NCI-H1694 (cell line): ENCODE measurements around the gene WFIKKN1.

Experiments
- DNase-seq: peaks from one replicate; lab custom pipeline; 2025; lab: John Stamatoyannopoulos, UW

The WFIKKN1 gene

GRCh38 chr16:624526-625070 is 6.2 kb upstream of the WFIKKN1 start:
- DNase-seq = no peak

DNA sequence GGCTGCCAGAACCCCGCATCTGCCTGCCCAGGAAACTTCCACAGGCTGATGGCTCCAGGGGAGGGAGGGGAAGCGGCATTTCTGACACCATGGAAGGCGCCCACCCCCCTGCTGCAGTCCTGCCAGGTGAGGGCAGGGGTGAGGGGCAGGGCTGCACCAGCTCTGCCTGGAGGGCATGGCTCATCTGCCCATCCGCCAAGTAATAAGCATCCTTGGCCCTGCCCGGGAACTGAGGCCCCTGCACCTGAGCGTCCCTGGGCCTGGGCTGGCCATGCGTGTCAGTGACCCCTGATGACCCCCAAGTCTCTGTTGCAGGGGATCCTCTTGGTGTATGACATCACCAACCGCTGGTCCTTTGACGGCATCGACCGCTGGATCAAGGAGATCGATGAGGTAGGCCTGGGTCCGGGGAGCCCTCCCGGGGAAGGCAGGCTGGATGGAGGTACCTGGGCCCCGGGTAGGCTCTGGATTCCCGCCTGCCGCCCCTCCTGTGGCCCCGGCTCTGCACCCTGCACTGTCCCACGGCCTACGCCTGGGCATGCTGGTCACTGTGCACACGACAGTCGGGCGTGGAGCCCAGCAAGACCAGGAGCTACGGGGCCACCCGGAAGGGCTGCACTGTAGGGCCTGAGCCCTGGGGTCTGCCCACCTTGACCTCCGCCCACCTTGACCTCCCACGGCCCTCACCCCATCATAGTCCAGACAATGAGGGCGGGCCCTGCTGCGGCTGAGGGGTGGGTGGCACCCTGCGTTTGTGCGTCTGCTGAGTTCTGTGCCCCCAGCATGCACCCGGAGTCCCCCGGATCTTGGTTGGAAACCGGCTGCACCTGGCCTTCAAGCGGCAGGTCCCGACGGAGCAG is 5.4 kb upstream of the WFIKKN1 start:
- DNase-seq = no peak

DNA sequence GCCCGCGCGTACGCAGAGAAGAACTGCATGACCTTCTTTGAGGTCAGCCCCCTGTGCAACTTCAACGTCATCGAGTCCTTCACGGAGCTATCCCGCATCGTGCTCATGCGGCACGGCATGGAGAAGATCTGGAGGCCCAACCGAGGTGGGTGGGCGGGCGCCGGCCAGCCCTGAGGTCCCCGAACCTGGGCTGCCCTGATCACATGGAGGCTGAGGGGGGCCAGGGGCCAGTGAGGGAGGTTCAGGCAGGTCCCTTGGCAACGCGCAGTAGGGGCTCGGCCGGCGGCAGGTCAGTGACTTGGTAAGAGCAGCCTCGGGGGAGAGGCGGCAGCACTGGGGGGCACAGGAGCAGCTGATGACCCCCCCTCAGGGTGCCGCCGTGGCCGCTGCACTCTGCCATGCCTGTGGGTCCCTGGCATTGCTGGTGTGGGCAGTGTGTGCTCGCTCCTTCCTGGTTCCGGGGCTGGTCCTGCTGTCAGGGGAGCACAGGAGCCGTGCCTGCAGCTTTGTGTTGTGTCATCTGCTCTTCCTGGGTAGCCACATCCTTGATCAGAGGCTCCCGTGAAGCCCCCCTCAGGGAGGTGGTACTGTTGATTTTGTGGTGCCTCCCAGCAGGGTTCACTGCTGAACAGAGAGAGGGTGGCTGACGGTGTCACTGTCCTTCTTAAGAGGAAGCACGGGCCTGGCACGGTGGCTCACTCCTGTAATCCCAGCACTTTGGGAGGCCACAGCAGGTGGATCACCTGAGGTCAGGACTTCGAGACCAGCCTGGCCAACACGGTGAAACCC is 4.6 kb upstream of the WFIKKN1 start:
- no peak for DNase-seq

DNA sequence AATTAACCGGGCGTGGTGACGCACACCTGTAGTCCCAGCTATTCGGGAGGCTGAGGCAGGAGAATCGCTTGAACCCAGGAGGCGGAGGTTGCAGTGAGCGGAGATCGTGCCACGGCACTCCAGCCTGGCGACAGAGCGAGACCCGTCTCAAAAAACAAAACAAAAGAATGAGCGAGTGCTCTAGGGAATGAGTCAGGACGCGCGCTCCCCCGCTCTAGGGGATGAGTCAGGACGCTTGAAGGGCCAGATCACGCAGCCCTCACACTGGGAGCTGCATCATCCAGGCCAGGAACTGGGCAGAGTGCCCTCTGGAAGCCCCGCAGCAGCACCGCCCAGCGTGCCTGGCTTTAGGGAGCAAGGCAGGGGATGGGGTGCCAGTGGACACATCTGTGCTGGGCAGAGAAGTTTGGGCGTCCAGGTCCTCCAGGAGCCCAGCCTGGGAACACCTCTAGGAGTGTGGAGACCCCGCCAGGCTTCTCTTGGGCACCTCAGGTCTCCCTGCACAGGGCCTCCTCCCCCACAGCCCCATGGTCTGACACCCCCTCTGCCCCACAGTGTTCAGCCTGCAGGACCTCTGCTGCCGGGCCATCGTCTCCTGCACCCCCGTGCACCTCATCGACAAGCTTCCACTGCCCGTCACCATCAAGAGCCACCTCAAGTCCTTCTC is 3.9 kb upstream of the WFIKKN1 start:
- no peak for DNase-seq

DNA sequence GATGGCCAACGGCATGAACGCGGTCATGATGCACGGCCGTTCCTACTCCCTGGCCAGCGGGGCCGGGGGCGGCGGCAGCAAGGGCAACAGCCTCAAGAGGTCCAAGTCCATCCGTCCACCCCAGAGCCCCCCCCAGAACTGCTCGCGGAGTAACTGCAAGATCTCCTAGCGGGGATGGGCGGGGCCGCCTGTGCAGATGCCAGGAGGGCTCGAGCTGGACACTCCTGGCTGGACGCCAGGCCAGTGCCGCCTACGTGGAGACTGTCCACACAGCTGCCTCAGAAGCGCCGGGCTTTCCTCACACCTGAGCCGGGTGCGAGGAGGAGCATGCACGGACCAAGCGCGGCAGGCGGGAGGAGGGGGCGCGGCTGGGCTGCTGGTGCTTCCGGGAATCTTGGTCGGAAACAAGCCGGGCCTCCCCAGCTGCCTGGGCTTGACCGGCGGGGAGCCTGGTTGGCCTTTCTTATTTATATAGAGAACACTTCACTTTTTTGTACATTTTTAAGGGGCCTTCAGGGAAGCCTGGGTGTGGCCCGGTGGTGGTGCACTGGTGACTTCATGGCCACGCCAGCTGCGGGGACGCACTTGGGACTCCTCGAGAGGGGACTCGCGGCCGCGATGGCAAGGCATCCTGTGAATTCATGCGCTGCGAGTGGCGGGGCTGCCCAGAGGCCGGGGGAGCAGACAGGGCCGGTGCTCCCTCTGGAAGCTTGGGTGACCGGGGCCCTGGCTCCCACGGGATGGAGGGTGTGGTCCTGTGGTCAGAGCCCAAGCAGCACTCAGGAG is 3.1 kb upstream of the WFIKKN1 start:
- no peak for DNase-seq

- no peak for DNase-seq
Observed at GRCh38 chr16:628321-629061, 2.3 kb upstream of the WFIKKN1 start.

DNA sequence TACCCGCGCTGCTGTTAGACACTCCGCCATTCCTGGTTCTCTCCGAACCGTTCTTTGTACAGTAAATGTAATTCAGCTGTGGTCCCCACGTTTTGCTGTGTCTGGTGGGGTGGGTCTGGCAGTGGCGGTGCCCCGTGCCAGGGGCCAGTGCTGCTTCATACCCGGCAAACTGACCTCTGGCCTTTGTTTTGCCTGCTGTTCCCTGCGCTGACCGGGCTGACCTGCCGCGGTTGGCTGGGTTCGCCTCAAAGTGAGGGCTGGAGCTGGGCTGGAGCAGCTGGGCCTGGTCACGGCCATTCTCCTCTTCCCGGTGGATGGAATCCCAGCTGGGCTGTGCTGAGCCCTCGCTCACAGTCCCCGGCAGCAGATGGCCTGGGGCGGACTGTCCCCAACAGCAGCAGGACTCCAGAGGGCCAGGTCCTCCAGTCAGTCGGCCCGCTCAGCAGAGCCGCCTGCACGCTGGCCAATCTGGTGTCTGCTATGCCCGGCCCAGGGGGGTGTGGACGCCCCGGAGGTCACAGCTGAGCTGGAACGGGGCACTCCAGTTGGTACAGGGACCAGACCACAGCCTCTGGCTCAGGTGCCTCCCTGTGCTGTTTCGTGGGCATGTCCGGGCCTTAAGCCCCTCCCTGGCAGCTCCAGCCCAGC is 1.5 kb upstream of the WFIKKN1 start:
- DNase-seq = no peak

GRCh38 chr16:629833-630248 is 944 bp upstream of the WFIKKN1 start:
- DNase-seq = no peak

GRCh38 chr16:630249-630814 is 453 bp upstream of the WFIKKN1 start:
- DNase-seq = no peak

DNA sequence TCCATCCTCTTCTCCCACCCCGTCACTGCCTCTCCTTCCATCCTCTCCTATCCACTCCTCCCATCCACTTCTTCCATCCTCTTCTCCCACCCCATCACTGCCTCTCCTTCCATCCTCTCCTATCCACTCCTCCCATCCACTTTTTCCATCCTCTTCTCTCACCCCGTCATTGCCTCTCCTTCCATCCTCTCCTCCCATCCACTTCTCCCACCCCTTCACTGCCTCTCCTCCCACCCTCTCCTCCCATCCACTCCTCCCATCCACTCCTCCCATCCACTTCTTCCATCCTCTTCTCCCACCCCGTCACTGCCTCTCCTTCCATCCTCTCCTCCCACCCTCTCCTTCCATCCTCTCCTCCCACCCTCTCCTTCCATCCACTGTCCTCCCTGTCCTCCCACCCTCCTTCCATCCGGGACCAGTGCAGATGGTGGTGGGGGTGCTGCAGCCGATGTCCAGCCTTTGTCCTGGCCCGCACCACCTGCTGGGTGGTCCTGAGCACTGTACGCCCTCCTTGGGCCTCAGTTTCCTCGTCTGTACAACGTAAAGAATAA is 1.1 kb downstream of the WFIKKN1 start:
- no peak for DNase-seq

DNA sequence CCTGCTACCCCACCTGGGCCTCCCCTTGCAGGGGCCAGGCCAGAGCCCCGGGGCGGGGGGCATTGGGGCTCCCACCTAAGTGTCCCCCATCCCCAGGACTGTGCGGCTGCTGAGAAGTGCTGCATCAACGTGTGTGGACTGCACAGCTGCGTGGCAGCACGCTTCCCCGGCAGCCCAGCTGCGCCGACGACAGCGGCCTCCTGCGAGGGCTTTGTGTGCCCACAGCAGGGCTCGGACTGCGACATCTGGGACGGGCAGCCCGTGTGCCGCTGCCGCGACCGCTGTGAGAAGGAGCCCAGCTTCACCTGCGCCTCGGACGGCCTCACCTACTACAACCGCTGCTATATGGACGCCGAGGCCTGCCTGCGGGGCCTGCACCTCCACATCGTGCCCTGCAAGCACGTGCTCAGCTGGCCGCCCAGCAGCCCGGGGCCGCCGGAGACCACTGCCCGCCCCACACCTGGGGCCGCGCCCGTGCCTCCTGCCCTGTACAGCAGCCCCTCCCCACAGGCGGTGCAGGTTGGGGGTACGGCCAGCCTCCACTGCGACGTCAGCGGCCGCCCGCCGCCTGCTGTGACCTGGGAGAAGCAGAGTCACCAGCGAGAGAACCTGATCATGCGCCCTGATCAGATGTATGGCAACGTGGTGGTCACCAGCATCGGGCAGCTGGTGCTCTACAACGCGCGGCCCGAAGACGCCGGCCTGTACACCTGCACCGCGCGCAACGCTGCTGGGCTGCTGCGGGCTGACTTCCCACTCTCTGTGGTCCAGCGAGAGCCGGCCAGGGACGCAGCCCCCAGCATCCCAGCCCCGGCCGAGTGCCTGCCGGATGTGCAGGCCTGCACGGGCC is 1.9 kb downstream of the WFIKKN1 start:
- no peak for DNase-seq

- no peak for DNase-seq
Observed at GRCh38 chr16:633336-634050, 2.7 kb downstream of the WFIKKN1 start.

GRCh38 chr16:634051-634670 is 3.4 kb downstream of the WFIKKN1 start:
- DNase-seq = no peak

GRCh38 chr16:634996-635395 is 4.2 kb downstream of the WFIKKN1 start:
- no peak for DNase-seq

GRCh38 chr16:635573-636205 is 4.9 kb downstream of the WFIKKN1 start:
- no peak for DNase-seq

DNA sequence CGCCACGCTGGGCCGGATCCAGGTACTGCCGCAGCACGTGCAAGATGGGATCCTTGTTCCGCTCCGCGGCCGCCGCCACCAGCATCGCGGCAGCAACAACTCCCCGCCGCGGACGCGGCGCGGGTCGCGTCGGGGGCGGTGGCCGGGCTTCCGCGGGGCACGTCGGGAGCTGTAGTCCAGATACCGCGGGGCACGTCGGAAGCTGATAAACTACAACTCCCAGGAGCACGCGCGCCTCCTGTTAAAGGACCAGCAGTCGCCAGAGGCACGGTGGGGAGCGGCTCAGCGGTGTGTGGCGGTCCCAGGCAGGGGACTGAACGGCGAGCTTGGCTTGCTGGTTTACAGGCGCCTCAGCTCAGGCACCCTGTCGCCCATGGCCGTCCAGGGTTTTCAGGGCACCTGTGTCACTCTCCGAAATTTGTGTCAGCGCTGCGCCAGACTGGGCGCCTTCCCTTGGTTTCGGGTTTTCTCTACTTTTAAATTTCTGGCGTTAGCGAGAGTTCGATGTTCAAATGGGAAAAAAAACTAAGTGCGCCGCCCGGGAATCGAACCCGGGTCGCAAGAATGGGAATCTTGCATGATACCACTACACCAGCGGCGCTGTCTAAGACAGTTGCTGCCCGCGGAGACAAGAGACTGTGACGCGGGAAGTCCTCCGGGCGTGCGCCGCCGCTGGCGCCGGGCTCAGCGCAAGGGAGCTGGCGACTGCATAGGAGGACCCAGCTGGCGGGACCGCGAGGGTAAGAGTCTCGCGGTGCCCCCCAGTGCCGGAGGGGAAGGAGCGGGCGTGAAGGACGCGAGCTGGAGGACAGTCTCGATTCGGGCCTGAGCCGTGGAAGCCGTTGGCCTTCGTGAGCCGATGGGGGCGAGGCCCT is 5.7 kb downstream of the WFIKKN1 start, which contains the start of gene METTL26:
Gene METTL26, minus strand, starts transcription at position 100 of the 875 bp plus-strand sequence. Its CDS starts 15 bp downstream, at position 85.
- peak; percentile 82 for DNase-seq
